Activated B cell treated with CpG ODN at 0.5 μM for 24 hours (primary cell): ENCODE measurements around the gene SLC1A2. TPM values are rescaled to one million over a fixed set of nuclear protein-coding genes. Genes with fewer than 3 reads are reported as not detected.

Experiments used
- ATAC-seq: fragments of 200-7000 bp; cut with Tn5 transposase; one replicate; pipeline ENCODE4 v1.10.0; 2021; ENCODE audit warnings: low read depth, mild to moderate bottlenecking, moderate library complexity
- CTCF ChIA-PET: fragments of 350-600 bp; sonication (Branson Sonifier 250); formaldehyde crosslinking; loops from one replicate; lab custom pipeline; 2021; ENCODE audit warnings: antibody characterized with exemption; lab: Charles Lee
- POLR2A ChIA-PET: fragments of 350-600 bp; sonication (Branson Sonifier 250); formaldehyde crosslinking; loops from one replicate; lab custom pipeline; 2021; ENCODE audit warnings: antibody characterized with exemption; lab: Charles Lee
- DNase-seq: peaks from one replicate; pipeline ENCODE4 v3.0.0; 2022
- H3K27ac Mint-ChIP-seq: one replicate; pipeline ENCODE4 v1.8.0; 2020; ENCODE audit warnings: mixed read lengths
- H3K27me3 Mint-ChIP-seq: one replicate; pipeline ENCODE4 v1.8.0; 2021; ENCODE audit warnings: mixed read lengths
- H3K36me3 Mint-ChIP-seq: one replicate; pipeline ENCODE4 v1.8.0; 2021; ENCODE audit warnings: low read depth, mixed read lengths
- H3K4me1 Mint-ChIP-seq: one replicate; pipeline ENCODE4 v1.8.0; 2021; ENCODE audit warnings: mixed read lengths
- H3K4me3 Mint-ChIP-seq: one replicate; pipeline ENCODE4 v1.8.0; 2020; ENCODE audit warnings: mild to moderate bottlenecking, mixed read lengths
- H3K9me3 Mint-ChIP-seq: one replicate; pipeline ENCODE4 v1.8.0; 2020; ENCODE audit warnings: mixed read lengths
- CTCF ChIP-seq: fragments of 200-600 bp; IDR thresholded peaks from one replicate; pipeline ENCODE4 v1.8.0; 2022; ENCODE audit warnings: antibody characterized with exemption, mild to moderate bottlenecking
- intact Hi-C: fragments of 100-400 bp; cut with micrococcal nuclease; formaldehyde crosslinking; loops from one replicate; pipeline ENCODE4 v1.15.1; 2024
- total RNA-seq: library from RNA; stranded (reverse); gene quantifications from 2 replicates; pipeline ENCODE4 v1.2.3, GENCODE V29; 2022

Gene SLC1A2
- total RNA-seq, 1 donor from 2014 or later = not detected

- POLR2A ChIA-PET = interaction anchor here (0.6 kb wide), 1 partner anchor 193 kb away, joined by 6 read pairs; no protein-coding TSS in a partner anchor
- CTCF ChIA-PET = interaction anchor here (0.6 kb wide), 1 partner anchor 12 kb away, joined by 3 read pairs; no protein-coding TSS in a partner anchor
- H3K36me3 Mint-ChIP-seq = no peaks in the 10 kb centered on the region
- no peaks in the 10 kb centered on the region for H3K9me3 Mint-ChIP-seq
- no peak for ATAC-seq
- DNase-seq = no peak
- intact Hi-C loops = no loop called here
- H3K4me3 Mint-ChIP-seq = no peak overlapping the region
- H3K4me1 Mint-ChIP-seq = no peaks in the 10 kb centered on the region
- no peak for TF ChIP-seq CTCF
- peaks cover 10% of the 10 kb centered on the region for H3K27me3 Mint-ChIP-seq
- no peak overlapping the region for H3K27ac Mint-ChIP-seq
These were observed 15.5 kb downstream of the SLC1A2 start for GRCh38 chr11:35403765-35404387.

DNA sequence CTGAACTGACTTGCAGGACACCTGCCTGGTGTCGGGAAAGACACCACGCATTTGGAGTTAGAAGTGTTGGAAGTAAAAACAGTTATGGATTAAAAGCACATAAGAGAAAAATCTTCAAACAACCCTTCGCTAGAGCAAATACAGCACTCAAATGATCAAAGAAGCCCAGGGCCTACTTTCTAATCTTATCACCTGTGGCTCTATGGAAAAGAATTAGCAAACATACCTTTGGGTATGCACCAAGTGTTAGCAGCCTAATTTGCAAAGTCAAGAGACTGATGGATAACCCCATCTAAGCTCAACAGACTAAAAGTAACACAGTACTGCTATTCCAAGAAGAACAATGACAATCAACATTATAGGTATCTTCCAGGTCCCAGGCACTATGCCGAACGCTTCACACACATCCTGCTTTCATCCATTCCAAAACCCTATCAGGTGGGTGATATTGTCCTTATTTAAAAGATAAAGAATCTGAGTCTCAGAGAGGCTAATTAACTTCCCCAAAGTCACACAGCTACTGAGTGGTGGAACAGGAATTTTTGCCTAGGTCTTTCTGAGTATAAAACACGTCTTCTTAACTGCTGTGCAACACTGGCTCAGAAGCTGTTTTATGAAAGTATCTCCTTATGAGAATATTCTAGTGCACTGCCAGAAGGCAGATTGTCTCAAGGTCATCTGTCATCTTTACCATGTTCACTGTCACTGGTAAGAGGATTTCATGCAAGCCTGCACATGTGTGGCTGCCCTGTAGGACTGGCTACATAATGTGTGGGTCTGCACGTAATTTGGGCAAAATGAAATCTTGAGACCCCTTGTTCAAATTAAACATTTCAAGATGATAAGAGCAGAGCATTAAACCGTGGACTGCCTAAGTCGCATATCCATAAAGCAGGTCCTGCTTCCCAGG is 16.4 kb downstream of the SLC1A2 start:
- H3K4me1 Mint-ChIP-seq = no peaks in the 10 kb centered on the region
- DNase-seq = no peak
- peaks cover 13% of the 10 kb centered on the region for H3K27me3 Mint-ChIP-seq
- H3K36me3 Mint-ChIP-seq = no peaks in the 10 kb centered on the region
- ChIA-PET POLR2A (interaction anchor here (0.6 kb wide), 1 partner anchor 192 kb away, joined by 6 read pairs; no protein-coding TSS in a partner anchor), CTCF (interaction anchor here (0.6 kb wide), 1 partner anchor 11 kb away, joined by 3 read pairs; no protein-coding TSS in a partner anchor)
- H3K4me3 Mint-ChIP-seq = no peak overlapping the region
- no peak overlapping the region for H3K27ac Mint-ChIP-seq
- TF ChIP-seq CTCF = no peak
- intact Hi-C loops = no loop called here
- no peaks in the 10 kb centered on the region for H3K9me3 Mint-ChIP-seq
- no peak for ATAC-seq

DNA sequence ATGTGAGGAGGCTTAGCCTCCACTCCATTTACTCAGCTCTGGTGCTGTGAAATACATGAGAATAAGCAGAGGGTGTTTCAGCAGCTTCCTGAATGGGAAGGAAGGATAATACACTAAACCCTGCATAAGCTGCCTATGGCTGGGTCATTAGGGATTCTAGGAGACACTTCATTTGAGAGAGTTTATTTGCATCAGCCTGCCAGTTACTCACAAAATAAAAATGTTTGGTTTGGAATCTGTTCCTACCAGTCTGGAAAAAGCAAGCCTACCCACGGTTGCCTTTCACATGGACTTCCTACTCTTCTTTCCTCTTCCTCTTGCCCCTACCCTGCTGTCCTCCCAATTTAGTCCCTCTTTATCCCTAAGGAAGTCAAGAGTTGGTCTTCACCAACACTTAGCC is 20.5 kb downstream of the SLC1A2 start:
- no peak overlapping the region for H3K4me3 Mint-ChIP-seq
- peaks cover 11% of the 10 kb centered on the region for H3K27me3 Mint-ChIP-seq
- CTCF ChIA-PET = no interaction called here
- no peaks in the 10 kb centered on the region for H3K9me3 Mint-ChIP-seq
- H3K4me1 Mint-ChIP-seq = no peaks in the 10 kb centered on the region
- H3K36me3 Mint-ChIP-seq = no peaks in the 10 kb centered on the region
- no peak overlapping the region for H3K27ac Mint-ChIP-seq
- intact Hi-C loops = no loop called here
- no peak for TF ChIP-seq CTCF
- POLR2A ChIA-PET = no interaction called here
- ATAC-seq (no peak), DNase-seq (no peak)

DNA sequence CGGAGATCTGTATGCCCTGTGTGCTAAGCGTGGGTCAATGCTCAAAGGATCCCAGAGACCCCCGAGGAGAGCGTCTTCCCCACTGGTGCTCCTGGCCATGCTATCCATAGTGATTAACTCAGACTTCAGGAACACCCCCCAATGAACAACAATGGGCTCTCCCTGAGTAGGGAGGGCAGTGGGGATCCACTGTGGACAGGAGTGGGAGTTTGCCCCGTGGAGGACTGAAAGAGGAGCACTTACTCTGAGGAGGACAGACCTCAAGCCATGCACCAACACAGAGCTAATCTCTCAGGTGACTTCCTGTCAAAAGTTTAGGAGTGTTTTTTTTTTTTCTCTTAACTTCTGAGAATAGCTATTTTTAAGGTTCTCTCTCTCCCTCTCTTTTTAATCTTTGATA is 24.4 kb downstream of the SLC1A2 start:
- TF ChIP-seq CTCF = no peak
- H3K36me3 Mint-ChIP-seq = no peaks in the 10 kb centered on the region
- no peak overlapping the region for H3K4me3 Mint-ChIP-seq
- intact Hi-C loops = loop anchor here (5.0 kb wide), 5 partner anchors 213 to 1038 kb away; partner anchors contain the start of gene ABTB2
- H3K9me3 Mint-ChIP-seq = no peaks in the 10 kb centered on the region
- no peak overlapping the region for H3K27ac Mint-ChIP-seq
- CTCF ChIA-PET = interaction anchor here (0.7 to 7.0 kb wide), 3 partner anchors 467 to 829 kb away, joined by 3 to 105 read pairs (median 4); no protein-coding TSS in a partner anchor
- H3K27me3 Mint-ChIP-seq = peaks cover 11% of the 10 kb centered on the region
- DNase-seq (no peak), ATAC-seq (no peak)
- POLR2A ChIA-PET = interaction anchor here (0.6 kb wide), 1 partner anchor 28 kb away, joined by 3 read pairs; no protein-coding TSS in a partner anchor
- H3K4me1 Mint-ChIP-seq = peaks cover 21% of the 10 kb centered on the region
